ENCODE measurements around the gene CUEDC2. TPM values are rescaled to one million over a fixed set of nuclear protein-coding genes. Genes with fewer than 3 reads are reported as not detected.

Gene CUEDC2
- total RNA-seq, 4 donors from 2014 or later = 26.2 to 51.6 (median 35.6) TPM

DNA sequence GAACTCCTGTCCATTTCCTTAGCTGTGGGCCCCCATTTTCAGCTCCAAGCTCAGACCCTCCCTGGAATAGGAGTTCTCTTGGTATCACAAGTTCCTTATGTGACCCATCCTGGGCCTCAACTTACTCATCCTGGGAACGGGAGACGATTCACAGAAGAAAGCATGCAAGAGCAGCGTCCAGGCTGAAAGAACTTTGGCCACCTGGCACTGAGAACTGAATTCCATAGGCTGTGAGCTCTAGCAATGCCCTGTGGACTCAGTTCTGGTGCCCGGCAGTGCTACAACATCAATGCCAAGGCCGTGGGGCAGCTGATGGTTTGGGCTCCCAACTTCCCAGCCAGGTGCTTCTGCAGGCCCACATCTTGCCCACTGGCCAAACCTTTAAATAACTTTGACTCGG is 3.9 kb upstream of the CUEDC2 start:
- Histone ChIP-seq H3K27ac (no peak overlapping the region), H3K4me1 (peaks cover 0 to 6% of the 10 kb centered on the region in 2 donors), H3K27me3 (no peaks in the 10 kb centered on the region), H3K4me3 (peak overlapping the region in 1 of 2 donors; percentile 26), H3K36me3 (no peaks in the 10 kb centered on the region), H3K9me3 (no peaks in the 10 kb centered on the region)
- DNase-seq = no peak
- TF ChIP-seq CTCF (IDR thresholded peaks at IDR 0.05) = no peak
- no peak for TF ChIP-seq POLR2A (IDR thresholded peaks at IDR 0.05)
- intact Hi-C loops (cut with DNase I; ENCODE audit: low total_unique reads) = no loop called here

- TF ChIP-seq POLR2A (IDR thresholded peaks at IDR 0.05) (no peak), CTCF (IDR thresholded peaks at IDR 0.05) (no peak)
- no peak for DNase-seq
- Histone ChIP-seq H3K27ac (peak overlapping the region; percentile 20 to 58), H3K4me3 (peak overlapping the region; percentile 21 to 26), H3K9me3 (no peaks in the 10 kb centered on the region), H3K27me3 (no peaks in the 10 kb centered on the region), H3K4me1 (peaks cover 0 to 7% of the 10 kb centered on the region in 2 donors), H3K36me3 (no peaks in the 10 kb centered on the region)
- intact Hi-C loops (cut with DNase I; ENCODE audit: low total_unique reads) = no loop called here
Measured at GRCh38 chr10:102435529-102436233, 3.3 kb upstream of the CUEDC2 start.

DNA sequence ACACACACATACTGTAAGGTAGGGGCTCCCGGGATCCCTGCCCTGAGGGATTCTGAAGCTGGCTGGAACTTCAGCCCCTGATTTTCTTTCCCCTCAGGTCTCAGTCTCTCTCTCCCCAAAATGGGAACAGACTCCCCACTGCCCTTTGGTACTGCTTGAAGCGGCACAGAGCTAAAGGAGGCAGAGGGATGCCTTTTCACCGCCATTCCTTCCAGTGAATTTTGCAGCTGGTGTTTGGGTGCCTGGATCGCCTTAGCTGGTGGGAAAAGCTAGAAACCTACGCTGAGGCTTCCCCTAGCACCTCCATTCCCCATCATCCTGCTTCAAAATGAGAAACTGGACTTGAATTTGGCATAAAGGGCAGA is 2.7 kb upstream of the CUEDC2 start:
- Histone ChIP-seq H3K27me3 (no peaks in the 10 kb centered on the region), H3K27ac (peak overlapping the region; percentile 3 to 58), H3K4me3 (peak overlapping the region; percentile 21 to 26), H3K36me3 (no peaks in the 10 kb centered on the region), H3K4me1 (peaks cover 0 to 7% of the 10 kb centered on the region in 2 donors), H3K9me3 (no peaks in the 10 kb centered on the region)
- DNase-seq = no peak
- TF ChIP-seq CTCF (IDR thresholded peaks at IDR 0.05) (no peak), POLR2A (IDR thresholded peaks at IDR 0.05) (no peak)
- intact Hi-C loops (cut with DNase I; ENCODE audit: low total_unique reads) = no loop called here

DNA sequence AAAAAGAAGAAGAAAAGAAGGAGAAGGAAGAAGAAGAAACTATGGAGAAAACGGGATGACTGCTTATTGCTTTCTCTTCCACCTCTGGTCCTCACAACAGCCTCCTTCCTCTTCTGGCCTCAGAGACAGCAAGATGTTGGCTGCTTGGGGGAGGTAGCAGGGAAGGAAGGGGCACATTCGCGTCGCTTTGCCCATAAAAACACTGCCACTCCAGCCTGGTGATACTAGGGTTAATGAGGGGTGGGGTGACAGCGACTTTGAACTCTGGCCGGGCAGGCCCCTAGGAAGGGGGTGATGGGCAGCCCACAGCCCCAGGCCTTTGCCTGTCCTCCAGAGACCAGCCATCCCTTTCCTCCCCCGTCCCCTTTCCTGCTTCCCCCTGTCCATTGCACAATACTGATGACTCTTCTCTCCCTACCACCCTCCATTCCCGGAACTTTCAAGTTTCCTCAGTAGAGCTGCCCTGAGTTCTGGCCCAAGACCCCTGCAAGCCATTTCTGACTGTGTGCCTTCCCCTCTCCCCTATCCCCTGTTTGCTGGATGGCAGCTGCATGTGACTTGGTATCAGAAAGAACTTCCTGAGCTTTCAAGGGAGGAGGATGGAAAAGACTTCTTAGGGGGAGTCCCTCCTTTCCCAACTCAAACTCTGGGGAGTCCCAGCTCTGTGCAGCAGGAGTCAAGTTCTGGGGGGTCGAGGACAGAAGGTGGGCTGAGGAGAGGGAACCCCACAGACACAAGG is 2.2 kb upstream of the CUEDC2 start:
- TF ChIP-seq CTCF (IDR thresholded peaks at IDR 0.05) (no peak), POLR2A (IDR thresholded peaks at IDR 0.05) (no peak)
- no peaks in the 10 kb centered on the region for H3K36me3 ChIP-seq
- peak overlapping the region in 1 of 2 donors; percentile 3 for H3K27ac ChIP-seq
- H3K27me3 ChIP-seq = no peaks in the 10 kb centered on the region
- intact Hi-C loops (cut with DNase I; ENCODE audit: low total_unique reads) = no loop called here
- no peaks in the 10 kb centered on the region for H3K9me3 ChIP-seq
- no peak overlapping the region for H3K4me3 ChIP-seq
- no peak for DNase-seq
- peaks cover 0 to 7% of the 10 kb centered on the region in 2 donors for H3K4me1 ChIP-seq

GRCh38 chr10:102433619-102434046 is 1.3 kb upstream of the CUEDC2 start:
- intact Hi-C loops (cut with DNase I; ENCODE audit: low total_unique reads) = no loop called here
- no peak overlapping the region for H3K27ac ChIP-seq
- no peak for DNase-seq
- peaks cover 0 to 7% of the 10 kb centered on the region in 2 donors for H3K4me1 ChIP-seq
- no peaks in the 10 kb centered on the region for H3K27me3 ChIP-seq
- no peaks in the 10 kb centered on the region for H3K9me3 ChIP-seq
- H3K36me3 ChIP-seq = no peaks in the 10 kb centered on the region
- TF ChIP-seq POLR2A (IDR thresholded peaks at IDR 0.05) = no peak
- TF ChIP-seq CTCF (IDR thresholded peaks at IDR 0.05) = no peak
- no peak overlapping the region for H3K4me3 ChIP-seq
